ENCODE data around the gene ANKRD44. TPM values are rescaled to one million over a fixed set of nuclear protein-coding genes. Genes with fewer than 3 reads are reported as not detected.

The ANKRD44 gene
- total RNA-seq, 2 donors from 2014 or later, result 7.0 to 10.1 TPM

DNA sequence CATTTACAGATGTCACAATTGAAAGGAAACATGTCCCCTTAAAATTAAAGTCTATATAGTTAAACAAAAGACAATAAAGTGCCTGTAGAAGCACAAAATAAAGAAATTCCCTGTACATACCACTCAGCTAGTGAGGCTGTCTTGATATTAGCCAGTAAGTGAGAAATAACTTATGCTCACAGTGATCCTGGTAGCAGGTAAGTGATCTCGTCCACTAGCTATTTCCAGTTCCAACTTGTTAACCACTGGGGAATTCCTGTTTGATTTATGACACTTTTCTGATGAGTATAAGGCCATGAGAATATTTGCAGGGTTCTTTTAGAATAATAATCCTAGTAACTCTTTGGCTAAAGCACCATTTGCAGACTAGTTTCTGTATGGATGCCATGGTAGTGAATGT lies 256.1 kb downstream of the ANKRD44 start:
- Histone ChIP-seq H3K4me3 (no peak overlapping the region), H3K9me3 (peaks cover 0 to 7% of the 10 kb centered on the region in 2 donors), H3K27ac (no peak overlapping the region), H3K4me1 (no peaks in the 10 kb centered on the region), H3K27me3 (no peaks in the 10 kb centered on the region), H3K36me3 (no peaks in the 10 kb centered on the region)
- TF ChIP-seq CTCF (IDR thresholded peaks at IDR 0.05), result no peak
- DNase-seq (ENCODE audit: low spot score), result no peak

GRCh38 chr2:197052356-197052755 lies 258.2 kb downstream of the ANKRD44 start:
- Histone ChIP-seq H3K36me3 (no peaks in the 10 kb centered on the region), H3K9me3 (peaks cover 0 to 7% of the 10 kb centered on the region in 2 donors), H3K4me3 (no peak overlapping the region), H3K27ac (no peak overlapping the region), H3K27me3 (no peaks in the 10 kb centered on the region), H3K4me1 (no peaks in the 10 kb centered on the region)
- TF ChIP-seq CTCF (IDR thresholded peaks at IDR 0.05), result no peak
- DNase-seq (ENCODE audit: low spot score), result no peak

DNA sequence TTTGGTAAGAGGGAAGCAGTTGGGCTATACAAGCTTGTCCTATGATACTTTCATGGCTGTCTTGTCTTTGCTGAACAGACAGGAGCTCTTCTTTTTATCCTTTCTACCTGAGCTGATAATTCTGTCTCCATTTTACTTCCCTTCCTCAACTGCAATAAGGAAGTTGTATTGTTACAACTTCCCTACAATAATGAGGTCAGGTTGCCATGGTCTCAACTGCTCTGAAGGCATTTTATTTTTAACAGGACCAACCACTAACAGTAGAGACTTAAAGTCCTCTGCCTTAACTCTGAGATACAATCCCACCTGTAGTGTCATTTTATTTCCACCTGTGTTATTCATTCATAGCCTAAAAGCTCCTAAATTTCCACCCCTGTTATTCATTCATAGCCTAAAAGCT lies 265.5 kb downstream of the ANKRD44 start:
- Histone ChIP-seq H3K9me3 (no peaks in the 10 kb centered on the region), H3K4me1 (no peaks in the 10 kb centered on the region), H3K27me3 (no peaks in the 10 kb centered on the region), H3K4me3 (no peak overlapping the region), H3K27ac (no peak overlapping the region), H3K36me3 (no peaks in the 10 kb centered on the region)
- TF ChIP-seq CTCF (IDR thresholded peaks at IDR 0.05), result no peak
- DNase-seq (ENCODE audit: low spot score), result no peak

DNA sequence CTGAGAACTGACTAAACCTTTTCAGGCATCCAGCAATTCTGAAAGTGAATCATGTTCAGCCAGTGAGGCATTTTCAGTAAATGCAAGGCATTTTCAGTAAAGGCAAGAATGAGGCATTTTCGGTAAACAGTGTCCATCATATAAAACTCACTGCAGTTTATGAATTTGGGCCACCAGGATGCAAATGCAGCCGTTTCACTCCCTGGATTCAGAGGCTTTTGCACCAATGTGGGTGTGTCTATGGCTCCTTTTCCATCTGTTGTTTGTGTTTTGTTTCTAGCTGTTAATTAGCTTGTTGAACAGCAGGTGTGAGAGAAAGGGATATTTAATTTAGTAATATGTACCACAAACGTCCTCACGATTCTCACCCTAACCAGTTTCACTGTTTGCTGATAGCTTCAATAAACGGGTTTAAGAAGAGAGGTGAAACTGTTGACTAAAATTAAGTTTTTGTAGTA lies 267.8 kb downstream of the ANKRD44 start:
- H3K4me3 ChIP-seq, result no peak overlapping the region
- no peaks in the 10 kb centered on the region for H3K27me3 ChIP-seq
- H3K9me3 ChIP-seq, result no peaks in the 10 kb centered on the region
- H3K36me3 ChIP-seq, result no peaks in the 10 kb centered on the region
- no peaks in the 10 kb centered on the region for H3K4me1 ChIP-seq
- no peak for TF ChIP-seq CTCF (IDR thresholded peaks at IDR 0.05)
- no peak overlapping the region for H3K27ac ChIP-seq
- no peak for DNase-seq (ENCODE audit: low spot score)

DNA sequence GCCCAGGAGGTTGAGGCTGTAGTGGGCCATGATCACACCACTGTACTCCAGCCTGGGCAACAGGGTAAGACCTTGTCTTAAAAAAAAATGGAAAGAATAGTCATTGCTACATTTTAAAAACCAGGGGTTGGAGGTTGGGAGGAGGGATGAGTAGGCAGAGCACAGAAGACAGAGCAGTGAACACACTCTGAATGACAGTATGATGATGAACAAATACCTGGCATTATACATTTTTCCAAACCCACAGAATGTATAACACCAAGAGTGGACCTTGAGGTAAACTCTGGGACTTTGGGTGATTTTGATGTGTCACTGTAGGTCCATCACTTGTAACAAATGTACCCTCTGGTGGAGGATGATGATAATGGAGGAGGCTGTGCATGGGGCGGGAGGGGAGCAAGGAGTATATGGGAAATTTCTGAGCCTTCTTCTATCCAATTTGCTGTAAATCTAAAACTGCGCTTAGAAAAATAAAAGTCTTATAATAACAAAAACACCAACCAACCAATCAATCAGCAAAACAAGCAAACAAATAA lies 272.6 kb downstream of the ANKRD44 start:
- TF ChIP-seq CTCF (IDR thresholded peaks at IDR 0.05), result no peak
- Histone ChIP-seq H3K27ac (no peak overlapping the region), H3K27me3 (no peaks in the 10 kb centered on the region), H3K4me1 (peaks cover 0 to 16% of the 10 kb centered on the region in 2 donors), H3K9me3 (no peaks in the 10 kb centered on the region), H3K4me3 (no peak overlapping the region), H3K36me3 (no peaks in the 10 kb centered on the region)
- DNase-seq (ENCODE audit: low spot score), result no peak

GRCh38 chr2:197035002-197035401 lies 275.6 kb downstream of the ANKRD44 start:
- Histone ChIP-seq H3K27ac (peak overlapping the region in 1 of 2 donors; percentile 38), H3K36me3 (no peaks in the 10 kb centered on the region), H3K27me3 (no peaks in the 10 kb centered on the region), H3K4me3 (no peak overlapping the region), H3K4me1 (peaks cover 0 to 16% of the 10 kb centered on the region in 2 donors), H3K9me3 (no peaks in the 10 kb centered on the region)
- DNase-seq (ENCODE audit: low spot score), result no peak
- no peak for TF ChIP-seq CTCF (IDR thresholded peaks at IDR 0.05)

Measured in right atrium auricular region (tissue), 2 donors.